ENCODE measurements around the gene SF3B5.

The SF3B5 gene

DNA sequence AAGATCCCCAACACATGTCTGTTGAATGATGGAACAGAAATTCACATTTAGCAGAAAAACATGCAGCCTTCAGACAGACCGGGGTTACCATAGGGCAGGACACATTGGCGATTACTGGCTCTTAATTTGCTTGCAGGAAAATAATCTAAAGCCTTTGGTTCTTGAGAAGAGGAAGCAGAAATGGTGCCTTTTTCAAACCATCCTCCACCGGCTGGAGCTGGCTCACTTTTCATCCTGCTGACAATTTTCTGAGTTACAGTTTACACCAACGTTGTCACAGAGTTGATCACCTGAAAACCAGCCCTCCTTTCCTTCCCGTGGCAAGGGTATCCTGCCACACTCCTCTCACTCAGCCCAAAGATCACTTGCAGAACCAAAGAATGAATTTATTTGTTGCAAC, 32.6 kb downstream of the SF3B5 start:
- H3K4me1 Mint-ChIP-seq, result peaks cover 15% of the 10 kb centered on the region
- peak overlapping the region in 2 of 3 experiments; percentile 9 to 11 for H3K27ac Mint-ChIP-seq
- peak overlapping the region; percentile 75 to 85 (median 85) for H3K4me3 Mint-ChIP-seq
- H3K27me3 Mint-ChIP-seq (ENCODE audit: low read depth), result peaks cover 80% of the 10 kb centered on the region
- TF ChIP-seq, protein P1, sequence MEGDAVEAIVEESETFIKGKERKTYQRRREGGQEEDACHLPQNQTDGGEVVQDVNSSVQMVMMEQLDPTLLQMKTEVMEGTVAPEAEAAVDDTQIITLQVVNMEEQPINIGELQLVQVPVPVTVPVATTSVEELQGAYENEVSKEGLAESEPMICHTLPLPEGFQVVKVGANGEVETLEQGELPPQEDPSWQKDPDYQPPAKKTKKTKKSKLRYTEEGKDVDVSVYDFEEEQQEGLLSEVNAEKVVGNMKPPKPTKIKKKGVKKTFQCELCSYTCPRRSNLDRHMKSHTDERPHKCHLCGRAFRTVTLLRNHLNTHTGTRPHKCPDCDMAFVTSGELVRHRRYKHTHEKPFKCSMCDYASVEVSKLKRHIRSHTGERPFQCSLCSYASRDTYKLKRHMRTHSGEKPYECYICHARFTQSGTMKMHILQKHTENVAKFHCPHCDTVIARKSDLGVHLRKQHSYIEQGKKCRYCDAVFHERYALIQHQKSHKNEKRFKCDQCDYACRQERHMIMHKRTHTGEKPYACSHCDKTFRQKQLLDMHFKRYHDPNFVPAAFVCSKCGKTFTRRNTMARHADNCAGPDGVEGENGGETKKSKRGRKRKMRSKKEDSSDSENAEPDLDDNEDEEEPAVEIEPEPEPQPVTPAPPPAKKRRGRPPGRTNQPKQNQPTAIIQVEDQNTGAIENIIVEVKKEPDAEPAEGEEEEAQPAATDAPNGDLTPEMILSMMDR (IDR thresholded peaks at IDR 0.05; ENCODE audit: unreplicated experiment in 3 of 3), result no peak
- no peaks in the 10 kb centered on the region for H3K36me3 Mint-ChIP-seq (ENCODE audit: low read depth)
- H3K9me3 Mint-ChIP-seq, result no peaks in the 10 kb centered on the region

GRCh38 chr6:144059139-144059538, 36.2 kb downstream of the SF3B5 start:
- H3K27me3 Mint-ChIP-seq (ENCODE audit: low read depth), result peaks cover 50% of the 10 kb centered on the region
- H3K4me3 Mint-ChIP-seq, result no peak overlapping the region
- H3K4me1 Mint-ChIP-seq, result peaks cover 10% of the 10 kb centered on the region
- no peaks in the 10 kb centered on the region for H3K9me3 Mint-ChIP-seq
- H3K27ac Mint-ChIP-seq, result no peak overlapping the region
- no peaks in the 10 kb centered on the region for H3K36me3 Mint-ChIP-seq (ENCODE audit: low read depth)
- TF ChIP-seq, protein P1 (IDR thresholded peaks at IDR 0.05; ENCODE audit: unreplicated experiment in 3 of 3), result no peak

GRCh38 chr6:144055121-144055931, 40.0 kb downstream of the SF3B5 start:
- Mint-ChIP-seq H3K4me3 (no peak overlapping the region), H3K27me3 (ENCODE audit: low read depth) (peaks cover 14% of the 10 kb centered on the region), H3K27ac (no peak overlapping the region), H3K9me3 (peaks cover under 1% of the 10 kb centered on the region), H3K4me1 (no peaks in the 10 kb centered on the region), H3K36me3 (ENCODE audit: low read depth) (no peaks in the 10 kb centered on the region)
- TF ChIP-seq, protein P1 (IDR thresholded peaks at IDR 0.05; ENCODE audit: unreplicated experiment in 3 of 3), result no peak

GRCh38 chr6:144053601-144054000, 41.8 kb downstream of the SF3B5 start:
- Mint-ChIP-seq H3K36me3 (ENCODE audit: low read depth) (no peaks in the 10 kb centered on the region), H3K27me3 (ENCODE audit: low read depth) (peaks cover 9% of the 10 kb centered on the region), H3K27ac (no peak overlapping the region), H3K4me1 (no peaks in the 10 kb centered on the region), H3K9me3 (peaks cover 14% of the 10 kb centered on the region), H3K4me3 (no peak overlapping the region)
- TF ChIP-seq, protein P1 (IDR thresholded peaks at IDR 0.05; ENCODE audit: unreplicated experiment in 3 of 3), result no peak

DNA sequence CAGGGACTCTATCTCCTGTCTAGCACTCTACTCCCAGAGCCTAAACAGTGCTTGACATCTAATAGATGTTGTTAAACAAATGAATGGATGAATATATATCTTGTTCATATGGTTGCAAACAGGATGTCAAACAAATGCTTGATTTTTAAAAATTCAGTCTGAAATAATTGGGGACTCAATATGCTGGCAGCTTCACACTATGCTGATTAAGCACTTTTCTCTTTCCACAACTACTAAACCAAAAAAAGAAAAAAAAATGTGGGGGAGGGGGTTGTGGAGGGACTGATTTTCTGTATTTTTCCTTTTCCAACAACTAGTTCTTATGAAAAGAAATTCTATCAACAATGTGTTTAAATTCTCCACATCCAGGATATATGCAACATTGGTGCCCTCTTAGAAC, 42.9 kb downstream of the SF3B5 start:
- TF ChIP-seq, protein P1 (IDR thresholded peaks at IDR 0.05; ENCODE audit: unreplicated experiment in 3 of 3), result no peak
- Mint-ChIP-seq H3K9me3 (peaks cover 18% of the 10 kb centered on the region), H3K27ac (no peak overlapping the region), H3K4me1 (no peaks in the 10 kb centered on the region), H3K27me3 (ENCODE audit: low read depth) (peaks cover 8% of the 10 kb centered on the region), H3K36me3 (ENCODE audit: low read depth) (no peaks in the 10 kb centered on the region), H3K4me3 (no peak overlapping the region)

DNA sequence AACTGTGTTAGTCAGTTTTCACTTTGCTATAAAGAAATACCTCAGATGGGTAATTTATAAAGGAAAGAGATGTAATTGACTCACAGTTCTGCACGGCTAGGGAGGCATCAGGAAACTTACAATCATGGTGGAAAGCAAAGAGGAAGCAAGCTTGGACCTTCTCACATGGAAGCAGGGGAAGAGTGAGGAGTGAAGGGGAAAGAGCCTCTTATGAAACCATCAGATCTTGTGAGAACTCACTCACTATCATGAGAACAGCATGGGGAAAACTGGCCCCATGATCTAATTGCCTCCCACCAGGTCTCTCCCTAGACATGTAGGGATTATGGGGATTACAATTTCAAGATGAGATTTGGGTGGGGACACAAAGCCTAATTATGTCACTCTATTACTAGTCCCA, 46.0 kb downstream of the SF3B5 start:
- TF ChIP-seq, protein P1 (IDR thresholded peaks at IDR 0.05; ENCODE audit: unreplicated experiment in 3 of 3), result no peak
- H3K4me3 Mint-ChIP-seq, result no peak overlapping the region
- H3K4me1 Mint-ChIP-seq, result no peaks in the 10 kb centered on the region
- peaks cover 8% of the 10 kb centered on the region for H3K27me3 Mint-ChIP-seq (ENCODE audit: low read depth)
- no peaks in the 10 kb centered on the region for H3K36me3 Mint-ChIP-seq (ENCODE audit: low read depth)
- peaks cover 24% of the 10 kb centered on the region for H3K9me3 Mint-ChIP-seq
- H3K27ac Mint-ChIP-seq, result no peak overlapping the region
